ENCODE measurements around the gene CSNK1D.

CSNK1D gene

DNA sequence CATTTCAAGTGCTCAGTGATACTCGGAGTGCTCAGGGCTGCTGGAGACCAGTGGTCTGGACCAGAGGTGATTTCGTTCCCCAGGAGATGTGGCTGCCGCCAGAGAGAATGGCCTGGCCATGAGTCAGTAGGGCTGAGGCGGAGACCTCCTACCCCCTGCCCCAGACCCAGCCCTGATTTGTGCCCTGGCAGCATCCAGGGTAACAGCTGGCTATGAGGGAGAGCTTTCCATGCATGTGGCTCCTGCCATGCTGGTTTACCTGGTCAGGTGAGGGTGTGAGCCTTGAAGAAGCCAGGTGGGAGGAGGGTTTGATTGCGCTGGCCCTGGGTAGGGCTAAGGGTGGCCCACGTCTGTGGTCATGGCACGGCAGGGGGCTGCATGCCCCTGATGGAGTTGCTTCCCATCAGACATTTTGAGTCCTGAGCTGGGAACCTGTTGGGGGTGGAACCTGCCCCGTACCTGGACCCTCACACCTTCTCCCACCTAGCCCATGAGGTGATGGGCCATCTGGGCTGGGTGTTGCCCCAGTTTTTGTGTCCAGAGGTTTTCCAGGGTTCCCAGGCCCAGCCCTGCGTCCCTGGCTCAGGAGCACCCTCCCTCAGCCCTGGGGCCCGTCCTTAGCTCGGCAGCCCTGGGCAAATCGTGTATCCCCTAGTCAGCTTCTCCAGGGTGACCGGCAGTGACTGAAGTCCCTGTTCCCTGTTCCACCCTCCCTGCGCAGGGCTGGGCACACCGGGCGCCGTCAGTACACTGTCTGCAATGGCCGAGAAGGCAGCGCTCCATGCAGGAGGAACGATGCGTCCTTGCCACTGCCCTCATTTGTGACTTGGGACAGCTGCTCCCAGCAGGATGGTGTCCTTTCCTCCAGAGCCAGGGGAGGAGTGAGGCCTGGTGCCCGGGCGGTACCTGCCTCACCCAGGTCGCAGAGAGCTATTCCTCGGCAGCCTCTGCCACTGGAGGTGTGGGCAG is 9.0 kb upstream of the CSNK1D start:
- TF ChIP-seq, protein P1, sequence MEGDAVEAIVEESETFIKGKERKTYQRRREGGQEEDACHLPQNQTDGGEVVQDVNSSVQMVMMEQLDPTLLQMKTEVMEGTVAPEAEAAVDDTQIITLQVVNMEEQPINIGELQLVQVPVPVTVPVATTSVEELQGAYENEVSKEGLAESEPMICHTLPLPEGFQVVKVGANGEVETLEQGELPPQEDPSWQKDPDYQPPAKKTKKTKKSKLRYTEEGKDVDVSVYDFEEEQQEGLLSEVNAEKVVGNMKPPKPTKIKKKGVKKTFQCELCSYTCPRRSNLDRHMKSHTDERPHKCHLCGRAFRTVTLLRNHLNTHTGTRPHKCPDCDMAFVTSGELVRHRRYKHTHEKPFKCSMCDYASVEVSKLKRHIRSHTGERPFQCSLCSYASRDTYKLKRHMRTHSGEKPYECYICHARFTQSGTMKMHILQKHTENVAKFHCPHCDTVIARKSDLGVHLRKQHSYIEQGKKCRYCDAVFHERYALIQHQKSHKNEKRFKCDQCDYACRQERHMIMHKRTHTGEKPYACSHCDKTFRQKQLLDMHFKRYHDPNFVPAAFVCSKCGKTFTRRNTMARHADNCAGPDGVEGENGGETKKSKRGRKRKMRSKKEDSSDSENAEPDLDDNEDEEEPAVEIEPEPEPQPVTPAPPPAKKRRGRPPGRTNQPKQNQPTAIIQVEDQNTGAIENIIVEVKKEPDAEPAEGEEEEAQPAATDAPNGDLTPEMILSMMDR (IDR thresholded peaks at IDR 0.05; ENCODE audit: low read depth, low read length, missing control alignments): no peak
- H3K4me3 ChIP-seq (ENCODE audit: low read depth, low read length): no peak overlapping the region
- DNase-seq (ENCODE audit: low read depth): no peak

DNA sequence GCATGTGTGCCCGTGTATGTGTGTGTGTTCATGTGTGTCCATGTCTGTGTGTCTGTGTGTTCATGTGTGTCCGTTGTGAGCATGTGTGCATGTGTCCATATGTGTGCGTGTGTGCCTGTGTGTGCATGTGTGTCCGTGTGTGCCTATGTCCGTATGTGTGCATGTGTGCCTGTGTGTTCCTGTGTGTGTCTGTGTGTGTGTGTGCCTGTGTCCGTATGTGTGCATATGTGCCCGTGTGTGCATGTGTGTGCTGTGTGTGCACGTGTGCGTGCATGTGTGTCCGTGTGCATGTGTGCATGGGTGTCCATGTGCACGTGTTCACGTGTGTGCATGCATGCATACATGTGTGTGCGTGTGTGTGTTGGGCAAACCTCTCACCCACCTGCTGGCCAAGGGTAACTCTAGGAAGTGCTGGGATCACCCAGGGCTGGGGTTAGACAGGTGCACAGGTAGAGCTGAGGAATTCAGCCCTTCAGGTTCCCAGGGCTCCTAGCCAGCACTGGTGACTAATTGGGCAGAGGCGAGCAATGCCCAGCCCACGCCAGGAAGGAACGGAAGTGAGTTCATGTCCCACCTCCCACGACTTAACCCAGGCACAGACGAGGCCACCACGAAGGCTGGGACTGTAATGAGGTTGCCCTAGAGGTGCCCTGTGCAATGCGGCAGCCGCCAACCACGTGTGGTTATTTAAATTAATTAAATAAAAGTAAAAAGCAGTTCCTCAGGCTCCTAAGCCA is 8.2 kb upstream of the CSNK1D start:
- TF ChIP-seq, protein P1 (IDR thresholded peaks at IDR 0.05; ENCODE audit: low read depth, low read length, missing control alignments): no peak
- H3K4me3 ChIP-seq (ENCODE audit: low read depth, low read length): no peak overlapping the region
- DNase-seq (ENCODE audit: low read depth): no peak

DNA sequence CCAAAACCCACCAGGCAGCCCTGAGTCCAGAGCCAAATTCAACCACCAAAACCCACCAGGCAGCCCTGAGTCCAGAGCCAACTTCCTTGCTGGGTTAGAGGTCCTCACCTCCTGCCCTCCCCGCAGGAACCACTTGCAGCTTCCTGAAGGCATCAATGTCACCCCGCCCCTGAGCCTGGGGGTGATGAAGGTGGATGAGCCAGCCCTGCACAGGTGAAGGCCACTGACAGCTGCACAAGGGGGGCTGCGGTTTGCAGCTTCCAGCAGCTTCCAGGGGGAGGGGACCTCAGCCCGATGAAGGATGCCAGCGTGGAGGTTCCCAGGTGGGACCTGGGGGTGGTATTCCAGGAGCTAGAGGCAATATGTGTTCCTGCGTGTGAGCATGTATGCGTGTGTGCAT is 7.6 kb upstream of the CSNK1D start:
- TF ChIP-seq, protein P1 (IDR thresholded peaks at IDR 0.05; ENCODE audit: low read depth, low read length, missing control alignments): no peak
- no peak for DNase-seq (ENCODE audit: low read depth)

DNA sequence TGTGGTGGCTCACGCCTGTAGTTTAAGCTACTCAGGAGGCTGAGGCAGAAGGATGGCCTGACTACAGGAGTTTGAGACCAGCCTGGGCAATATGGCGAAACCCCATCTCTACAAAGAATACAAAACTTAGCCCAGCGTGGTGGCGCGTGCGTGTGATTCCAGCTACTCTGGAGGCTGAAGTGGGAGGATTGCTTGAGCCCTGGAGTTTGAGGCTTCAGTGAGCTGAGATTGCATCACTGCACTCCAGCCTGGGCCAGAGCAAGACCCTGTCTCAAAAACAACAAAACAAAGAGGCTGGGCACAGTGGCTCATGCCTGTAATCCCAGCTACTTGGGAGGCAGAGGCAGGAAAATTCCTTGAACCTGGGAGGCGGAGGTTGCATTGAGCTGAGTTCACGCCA is 7.0 kb upstream of the CSNK1D start:
- DNase-seq (ENCODE audit: low read depth): no peak
- H3K4me3 ChIP-seq (ENCODE audit: low read depth, low read length): no peak overlapping the region
- TF ChIP-seq, protein P1 (IDR thresholded peaks at IDR 0.05; ENCODE audit: low read depth, low read length, missing control alignments): no peak

More for the DNA sequence above, 7.6 kb upstream of the CSNK1D start:
- H3K4me3 ChIP-seq (ENCODE audit: low read depth, low read length): no peak overlapping the region

DNA sequence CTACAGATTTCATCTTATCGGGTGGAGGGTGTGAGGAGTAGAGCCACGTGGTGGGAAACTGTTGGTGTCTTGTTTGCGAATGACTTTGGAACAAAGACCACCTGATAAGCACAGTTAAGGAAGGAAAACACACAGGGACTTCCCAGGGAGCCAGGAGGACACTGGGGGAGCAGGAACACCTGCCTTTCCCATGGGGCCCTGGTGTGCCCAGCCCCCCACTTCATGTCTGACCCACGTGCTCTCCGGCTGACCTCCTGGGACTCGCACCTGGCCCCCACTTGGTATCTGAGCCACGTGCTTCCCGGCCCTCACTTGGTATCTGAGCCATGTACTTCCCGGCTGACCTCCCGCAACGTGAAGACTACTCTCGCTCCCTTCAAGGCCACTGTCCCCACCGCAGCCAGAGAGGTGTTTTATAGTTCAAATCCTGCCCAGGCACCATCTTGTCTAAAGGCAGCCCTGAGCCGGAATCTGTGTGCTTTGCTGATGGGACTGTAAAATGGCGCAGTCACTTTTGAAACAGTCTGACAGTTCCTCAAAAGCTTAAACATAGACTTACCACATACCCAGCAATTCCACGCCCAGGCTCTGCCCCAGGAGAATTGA is 5.4 kb upstream of the CSNK1D start:
- TF ChIP-seq, protein P1 (IDR thresholded peaks at IDR 0.05; ENCODE audit: low read depth, low read length, missing control alignments): no peak
- no peak for DNase-seq (ENCODE audit: low read depth)
- H3K4me3 ChIP-seq (ENCODE audit: low read depth, low read length): no peak overlapping the region

DNA sequence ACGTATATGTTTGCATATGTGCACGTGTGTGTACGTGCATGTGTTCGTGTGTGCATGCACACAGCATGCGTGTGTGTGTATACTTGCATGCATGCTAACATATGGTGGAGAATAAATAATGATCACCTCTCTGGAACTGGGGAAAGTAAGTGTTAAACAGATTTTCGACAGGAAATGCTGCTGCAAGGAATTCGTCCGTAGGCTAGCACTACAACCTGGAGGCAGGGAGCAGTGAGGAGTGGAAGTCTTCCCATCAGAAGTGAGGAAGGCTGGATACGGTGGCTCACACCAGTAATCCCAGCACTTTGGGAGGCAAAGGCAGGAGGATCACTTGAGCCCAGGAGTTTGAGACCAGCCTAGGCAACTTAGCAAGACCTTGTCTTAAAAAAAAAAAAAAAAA is 4.8 kb upstream of the CSNK1D start:
- TF ChIP-seq, protein P1 (IDR thresholded peaks at IDR 0.05; ENCODE audit: low read depth, low read length, missing control alignments): no peak
- no peak for DNase-seq (ENCODE audit: low read depth)
- H3K4me3 ChIP-seq (ENCODE audit: low read depth, low read length): no peak overlapping the region
